CD4-positive, CD25-positive, alpha-beta regulatory T cell (primary cell): ENCODE results near the gene C19orf38. TPM values are rescaled to one million over a fixed set of nuclear protein-coding genes. Genes with fewer than 3 reads are reported as not detected.
A peak's percentile ranks its signal among the peaks of the same experiment; 100 is the strongest.
"Not testable (repeated sequence)": the region's sequence is repeated elsewhere in the genome, so short reads cannot be mapped to it uniquely, and the experiment has no call there.

ENCODE experiments used
- ATAC-seq, 2 donors: fragments of 150-1000 bp; cut with Tn5 transposase; one replicate each; pipeline ENCODE4 v1.10.0; 2021; ENCODE audit warnings: low read depth in 2 of 2, moderate number of reproducible peaks in 2 of 2, moderate library complexity in 1 of 2
- DNase-seq, 3 donors: peaks; one replicate each; pipeline versions ENCODE4 v3.0.0 to v3.0.0-alpha.2; 2012 to 2022; ENCODE audit warnings: mixed read lengths in 1 of 3
- H3K27ac ChIP-seq: one replicate; pipeline ENCODE4 v1.7.0; 2013; ENCODE audit warnings: mild to moderate bottlenecking, low read length; ENCODE audit not compliant: insufficient read depth, poor library complexity, severe bottlenecking
- H3K27me3 ChIP-seq: one replicate; pipeline ENCODE4 v1.7.0; 2013; ENCODE audit warnings: low read length; ENCODE audit not compliant: control insufficient read depth, insufficient read depth
- H3K36me3 ChIP-seq: one replicate; pipeline ENCODE4 v1.7.0; 2013; ENCODE audit warnings: mild to moderate bottlenecking, low read length, moderate library complexity; ENCODE audit not compliant: control insufficient read depth, insufficient read depth
- H3K4me1 ChIP-seq: 2 replicates; pipeline ENCODE4 v1.7.0; 2013; ENCODE audit warnings: mild to moderate bottlenecking, low read length; ENCODE audit not compliant: insufficient read depth, control insufficient read depth, poor library complexity, severe bottlenecking
- H3K4me3 ChIP-seq: one replicate; pipeline ENCODE4 v1.7.0; 2013; ENCODE audit warnings: low read depth, mild to moderate bottlenecking, low read length, moderate library complexity
- H3K9me3 ChIP-seq, 2 experiments: 1 replicate in 1 of 2; 2 replicates in 1 of 2; pipeline ENCODE4 v1.7.0; 2013; ENCODE audit warnings: low read length in 2 of 2, mild to moderate bottlenecking in 1 of 2, moderate library complexity in 1 of 2; ENCODE audit not compliant: control insufficient read depth in 2 of 2
- H3K27ac Mint-ChIP-seq, 3 donors: one replicate each; pipeline ENCODE4 v1.8.0; 2020 to 2022; ENCODE audit warnings: mild to moderate bottlenecking in 3 of 3, mixed read lengths in 3 of 3, moderate library complexity in 2 of 3
- H3K27me3 Mint-ChIP-seq: one replicate; pipeline ENCODE4 v1.8.0; 2022; ENCODE audit warnings: mild to moderate bottlenecking, mixed read lengths
- H3K36me3 Mint-ChIP-seq: one replicate; pipeline ENCODE4 v1.8.0; 2020; ENCODE audit warnings: mixed read lengths
- H3K4me1 Mint-ChIP-seq, 4 donors: one replicate each; pipeline ENCODE4 v1.8.0; 2020 to 2022; ENCODE audit warnings: mixed read lengths in 4 of 4, mild to moderate bottlenecking in 1 of 4
- H3K4me3 Mint-ChIP-seq, 4 donors: one replicate each; pipeline ENCODE4 v1.8.0; 2020 to 2022; ENCODE audit warnings: mild to moderate bottlenecking in 4 of 4, mixed read lengths in 4 of 4, moderate library complexity in 3 of 4
- H3K9me3 Mint-ChIP-seq, 7 donors: one replicate each; pipeline ENCODE4 v1.8.0; 2020 to 2022; ENCODE audit warnings: mixed read lengths in 7 of 7, mild to moderate bottlenecking in 3 of 7, moderate library complexity in 2 of 7
- polyA plus RNA-seq, 4 donors: library from polyadenylated mRNA; unstranded; fragments of 300-500 nt; fragmentation: Illumina TruSeq; gene quantifications; one replicate each; pipeline ENCODE4 v1.2.3, GENCODE V29; 2021
- total RNA-seq: library from RNA; stranded (reverse); gene quantifications from one replicate; pipeline ENCODE4 v1.2.3, GENCODE V29; 2022

The C19orf38 gene
- total and polyA plus RNA-seq, 5 donors from 2014 or later: 0.40 to 1.1 (median 0.58) TPM; not detected in 1

DNA sequence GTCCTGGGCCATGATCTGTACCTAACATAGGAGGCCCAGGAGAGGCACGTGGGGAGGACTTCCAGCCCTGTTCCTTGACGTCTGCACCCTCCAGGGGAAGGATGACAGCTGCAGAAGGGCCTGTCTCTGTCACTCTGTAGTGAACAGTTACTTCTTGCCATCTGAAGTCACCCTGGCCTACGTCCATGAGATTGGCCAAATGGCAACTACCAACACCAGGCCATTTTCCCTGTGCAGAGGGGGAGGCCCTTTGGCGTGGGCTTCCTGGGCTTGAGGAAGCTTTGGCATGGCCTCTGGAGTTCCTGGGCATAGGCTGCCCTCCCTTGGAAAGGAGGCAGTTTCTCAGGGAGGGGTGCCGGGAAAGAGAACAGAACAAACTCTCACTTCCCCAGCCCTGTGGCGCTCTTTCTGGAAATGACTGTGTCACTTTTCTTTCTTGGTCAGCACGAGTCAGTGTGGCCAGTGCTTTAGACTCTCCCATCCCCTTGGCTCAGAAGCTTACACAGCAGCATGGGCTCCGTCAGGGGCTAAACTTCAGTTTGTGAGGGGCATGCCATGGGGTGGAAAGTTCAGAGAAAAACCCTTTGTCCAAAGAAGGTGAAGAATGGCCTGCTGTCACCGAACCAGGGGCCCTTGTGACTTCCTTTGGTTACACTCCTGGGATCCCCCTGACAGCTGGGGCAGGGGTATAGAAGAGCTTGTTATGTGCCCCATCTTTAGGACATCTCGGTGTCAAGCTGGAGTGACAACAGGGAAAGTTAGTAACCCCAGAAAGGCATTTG lies 28.4 kb downstream of the C19orf38 start:
- Histone ChIP-seq H3K27me3 (no peaks in the 10 kb centered on the region), H3K4me3 (no peak overlapping the region), H3K36me3 (no peaks in the 10 kb centered on the region), H3K9me3 (no peaks in the 10 kb centered on the region), H3K27ac (no peak overlapping the region), H3K4me1 (peaks cover 12% of the 10 kb centered on the region)
- Mint-ChIP-seq H3K27me3 (peaks cover 5% of the 10 kb centered on the region), H3K9me3 (no peaks in the 10 kb centered on the region), H3K4me3 (peak overlapping the region in 1 of 4 donors; percentile 38), H3K4me1 (peaks cover 17 to 49% (median 23%) of the 10 kb centered on the region in 4 donors), H3K36me3 (peaks cover 4% of the 10 kb centered on the region), H3K27ac (peak overlapping the region in 1 of 3 donors; percentile 36)
- ATAC-seq (no peak), DNase-seq (no peak)

DNA sequence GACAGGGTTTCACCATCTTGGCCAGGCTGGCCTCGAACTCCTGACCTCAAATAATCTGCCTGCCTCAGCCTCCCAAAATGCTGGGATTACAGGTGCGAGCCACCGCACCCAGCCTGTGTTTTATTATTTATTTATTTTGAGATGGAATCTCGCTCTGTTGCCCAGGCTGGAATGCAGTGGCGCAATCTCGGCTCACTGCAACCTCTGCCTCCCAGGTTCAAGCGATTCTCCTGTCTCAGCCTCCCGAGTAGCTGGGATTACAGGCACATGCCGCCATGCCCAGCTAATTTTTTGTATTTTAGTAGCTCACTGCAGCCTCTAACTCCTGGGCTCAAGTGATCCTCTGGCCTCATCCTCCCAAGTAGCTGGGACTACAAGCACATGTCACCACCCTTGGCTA lies 29.4 kb downstream of the C19orf38 start:
- not testable (repeated sequence) for ATAC-seq

DNA sequence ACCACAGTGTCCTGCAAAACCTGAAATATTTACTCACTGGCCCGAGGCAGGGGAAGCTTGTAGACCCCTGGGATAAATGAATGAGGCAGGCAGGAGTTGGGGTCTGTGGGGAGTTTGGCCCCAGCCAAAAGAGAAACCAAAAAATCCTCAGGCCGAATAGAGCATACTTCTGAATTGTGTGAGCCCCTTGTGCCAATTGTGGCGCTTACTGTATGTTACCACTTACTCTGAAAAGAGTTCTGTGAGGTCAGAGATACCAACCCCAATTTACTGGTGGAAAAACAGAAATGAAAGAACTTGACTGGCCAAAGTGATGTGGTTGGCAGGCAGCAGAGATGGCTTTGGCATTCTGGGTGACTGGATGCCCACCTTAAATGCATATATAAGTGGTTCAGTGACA lies 30.0 kb downstream of the C19orf38 start:
- Mint-ChIP-seq H3K4me1 (peaks cover 10 to 39% (median 22%) of the 10 kb centered on the region in 4 donors), H3K9me3 (peaks cover 0 to under 1% (median 0%) of the 10 kb centered on the region in 7 donors), H3K36me3 (peaks cover 4% of the 10 kb centered on the region), H3K27me3 (no peaks in the 10 kb centered on the region), H3K4me3 (peak overlapping the region in 1 of 4 donors; percentile 67), H3K27ac (peak overlapping the region in 2 of 3 donors; percentile 46 to 61)
- Histone ChIP-seq H3K4me3 (no peak overlapping the region), H3K27me3 (no peaks in the 10 kb centered on the region), H3K4me1 (no peaks in the 10 kb centered on the region), H3K27ac (no peak overlapping the region), H3K9me3 (no peaks in the 10 kb centered on the region), H3K36me3 (no peaks in the 10 kb centered on the region)
- DNase-seq (no peak), ATAC-seq (no peak)

More for the DNA sequence above, 29.4 kb downstream of the C19orf38 start:
- not testable (repeated sequence) for H3K36me3 ChIP-seq, H3K27me3 ChIP-seq, H3K36me3 Mint-ChIP-seq, H3K4me3 ChIP-seq, H3K9me3 ChIP-seq, H3K9me3 Mint-ChIP-seq, DNase-seq, H3K27me3 Mint-ChIP-seq, H3K27ac ChIP-seq, H3K4me1 ChIP-seq
- Mint-ChIP-seq H3K27ac (peak overlapping the region in 2 of 3 donors; percentile 46 to 61), H3K4me1 (peaks cover 15 to 45% (median 25%) of the 10 kb centered on the region in 4 donors), H3K4me3 (peak overlapping the region in 1 of 4 donors; percentile 67)

DNA sequence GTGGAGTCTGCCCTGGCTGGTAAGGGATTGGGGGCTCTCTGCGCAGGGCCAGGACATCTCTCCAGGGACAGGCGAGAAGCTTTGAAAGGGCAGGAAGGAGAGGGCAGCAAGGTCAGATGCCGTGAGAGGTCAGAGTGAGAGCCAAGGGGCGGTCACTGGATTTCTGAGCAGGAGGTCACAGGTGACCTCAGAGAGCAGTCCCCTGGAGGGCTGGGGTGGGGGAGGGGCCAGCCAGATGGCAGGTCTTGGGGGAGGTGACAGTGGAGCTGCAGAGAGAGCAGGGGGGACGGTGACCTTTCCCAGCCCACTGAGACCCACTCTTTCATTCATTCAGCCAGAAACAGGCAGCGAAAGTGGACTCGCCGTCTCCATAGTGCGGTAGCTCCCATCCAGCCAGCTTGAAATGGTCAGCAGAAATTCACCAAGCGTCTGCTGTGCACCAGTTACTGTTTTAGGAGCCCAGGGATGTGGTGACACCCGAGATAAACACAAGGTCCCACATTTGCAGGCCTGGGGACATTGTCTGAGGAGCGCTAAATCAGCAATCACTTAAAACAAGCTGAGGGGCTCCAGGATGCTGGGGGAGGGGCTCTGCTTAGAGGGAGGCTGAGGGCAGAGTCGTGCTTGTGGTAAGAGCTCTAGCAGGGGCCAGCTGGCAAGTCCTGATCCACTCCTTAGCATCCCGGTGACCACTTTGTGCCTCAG lies 33.3 kb downstream of the C19orf38 start:
- Mint-ChIP-seq H3K27ac (no peak overlapping the region), H3K9me3 (peaks cover 0 to 2% (median 0%) of the 10 kb centered on the region in 7 donors), H3K36me3 (peaks cover 4% of the 10 kb centered on the region), H3K4me1 (peaks cover 5 to 32% (median 21%) of the 10 kb centered on the region in 4 donors), H3K4me3 (no peak overlapping the region), H3K27me3 (no peaks in the 10 kb centered on the region)
- DNase-seq: no peak
- no peak for ATAC-seq
- H3K36me3 ChIP-seq: no peaks in the 10 kb centered on the region
- H3K27me3 ChIP-seq: no peaks in the 10 kb centered on the region
- no peaks in the 10 kb centered on the region for H3K9me3 ChIP-seq
- no peak overlapping the region for H3K4me3 ChIP-seq
- no peaks in the 10 kb centered on the region for H3K4me1 ChIP-seq
- H3K27ac ChIP-seq: no peak overlapping the region

DNA sequence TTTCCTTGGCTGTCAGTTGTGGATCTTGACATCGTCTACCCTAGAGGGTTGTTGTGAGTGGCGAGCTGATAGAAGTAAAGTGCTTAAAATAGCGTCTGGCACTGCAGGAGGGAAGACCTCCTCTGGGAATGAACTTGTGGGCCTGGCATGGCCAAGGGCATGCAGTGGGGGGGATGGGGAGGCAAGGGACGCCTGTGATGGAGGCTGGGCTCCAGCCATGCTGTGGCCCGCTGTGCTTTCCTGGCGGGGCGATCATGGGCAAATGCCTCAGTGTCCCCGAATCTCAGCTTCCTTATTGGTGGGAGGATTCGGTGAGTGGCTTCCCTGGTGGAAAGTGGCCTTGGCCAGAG lies 33.9 kb downstream of the C19orf38 start:
- H3K4me1 Mint-ChIP-seq: peaks cover 5 to 29% (median 21%) of the 10 kb centered on the region in 4 donors
- no peaks in the 10 kb centered on the region for H3K27me3 Mint-ChIP-seq
- no peaks in the 10 kb centered on the region for H3K36me3 ChIP-seq
- H3K27ac ChIP-seq: no peak overlapping the region
- H3K36me3 Mint-ChIP-seq: peaks cover 4% of the 10 kb centered on the region
- H3K4me3 ChIP-seq: no peak overlapping the region
- no peak overlapping the region for H3K4me3 Mint-ChIP-seq
- ATAC-seq: no peak
- no peak overlapping the region for H3K27ac Mint-ChIP-seq
- no peaks in the 10 kb centered on the region for H3K27me3 ChIP-seq
- no peaks in the 10 kb centered on the region for H3K9me3 ChIP-seq
- DNase-seq: no peak
- no peaks in the 10 kb centered on the region for H3K4me1 ChIP-seq
- H3K9me3 Mint-ChIP-seq: peaks cover 0 to 2% (median 0%) of the 10 kb centered on the region in 7 donors

DNA sequence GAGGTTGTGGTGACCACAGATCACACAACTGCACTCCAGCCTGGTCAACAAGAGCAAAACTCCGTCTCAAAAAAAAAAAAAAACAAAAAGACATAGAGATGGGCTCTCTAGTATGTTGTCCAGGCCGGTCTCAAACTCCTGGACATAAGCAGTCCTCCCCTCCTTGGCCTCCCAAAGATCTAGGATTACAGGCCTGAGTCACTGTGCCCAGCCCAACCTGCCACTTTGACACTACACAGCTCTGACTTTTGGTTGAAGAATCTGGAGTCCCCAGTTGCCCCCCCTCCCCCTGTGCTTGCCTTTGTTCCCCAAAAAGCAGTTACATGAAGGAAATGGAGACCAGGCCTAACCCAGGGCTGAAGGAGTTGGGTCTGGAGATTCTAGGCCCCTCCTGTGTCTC lies 36.1 kb downstream of the C19orf38 start:
- no peaks in the 10 kb centered on the region for H3K36me3 ChIP-seq
- Mint-ChIP-seq H3K4me3 (no peak overlapping the region), H3K27me3 (no peaks in the 10 kb centered on the region), H3K36me3 (peaks cover 3% of the 10 kb centered on the region), H3K9me3 (peaks cover 0 to 2% (median 0%) of the 10 kb centered on the region in 7 donors), H3K27ac (no peak overlapping the region), H3K4me1 (peaks cover 2 to 26% (median 10%) of the 10 kb centered on the region in 4 donors)
- DNase-seq (no peak), ATAC-seq (no peak)
- no peaks in the 10 kb centered on the region for H3K27me3 ChIP-seq
- no peaks in the 10 kb centered on the region for H3K9me3 ChIP-seq
- H3K4me1 ChIP-seq: no peaks in the 10 kb centered on the region
- H3K27ac ChIP-seq: no peak overlapping the region
- H3K4me3 ChIP-seq: no peak overlapping the region

DNA sequence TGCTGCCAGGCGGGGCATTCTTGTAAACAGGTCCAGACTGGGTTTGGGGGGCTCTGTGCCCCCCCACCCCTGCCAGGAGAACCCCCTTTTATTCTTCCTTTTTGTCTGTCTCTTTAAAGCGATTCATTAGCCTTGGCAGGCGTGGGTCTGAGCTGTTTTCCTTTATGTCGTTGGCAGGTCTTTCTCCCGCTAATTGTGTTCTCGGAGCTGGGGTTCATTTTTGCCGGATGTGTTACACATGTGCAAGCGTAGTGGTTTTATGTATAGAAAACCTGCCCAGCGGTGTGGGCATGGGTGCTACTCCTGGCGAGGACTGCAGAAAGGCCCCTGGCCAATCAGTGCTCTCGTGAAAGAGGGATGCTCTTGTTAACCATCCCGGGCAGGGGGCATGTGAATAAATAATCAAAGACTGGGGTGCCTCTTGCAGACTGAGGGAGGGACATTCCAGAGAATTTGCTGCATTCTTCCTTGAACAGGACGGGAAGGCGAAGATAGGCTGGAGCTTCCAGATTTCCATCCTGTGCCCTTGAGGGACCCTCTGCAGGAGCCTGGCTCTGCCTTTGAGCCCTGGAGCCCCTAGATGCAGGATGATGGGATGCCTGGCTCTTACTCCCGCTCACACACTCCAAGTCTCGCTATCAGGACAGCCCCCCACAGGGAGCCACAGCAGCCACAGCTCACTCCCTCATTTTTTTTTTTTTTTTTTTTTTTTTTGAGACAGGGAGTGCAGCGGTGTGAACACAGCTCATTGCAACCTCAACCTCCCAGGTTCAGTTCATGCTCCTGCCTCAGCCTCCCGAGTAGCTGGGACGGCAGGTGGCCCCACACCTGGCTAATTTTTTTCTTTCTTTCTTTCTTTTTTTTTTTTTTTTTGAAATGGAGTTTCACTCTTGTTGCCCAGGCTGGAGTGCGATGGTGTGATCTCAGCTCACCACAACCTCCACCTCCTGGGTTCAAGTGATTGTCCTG lies 37.3 kb downstream of the C19orf38 start:
- Histone ChIP-seq H3K4me1 (no peaks in the 10 kb centered on the region), H3K27ac (no peak overlapping the region), H3K27me3 (no peaks in the 10 kb centered on the region), H3K9me3 (no peaks in the 10 kb centered on the region), H3K36me3 (no peaks in the 10 kb centered on the region), H3K4me3 (no peak overlapping the region)
- Mint-ChIP-seq H3K27me3 (no peaks in the 10 kb centered on the region), H3K36me3 (no peaks in the 10 kb centered on the region), H3K9me3 (peaks cover 0 to 2% (median 0%) of the 10 kb centered on the region in 7 donors), H3K27ac (peak overlapping the region in 1 of 3 donors; percentile 46), H3K4me3 (peak overlapping the region in 1 of 4 donors; percentile 24), H3K4me1 (peaks cover 0 to 20% (median 8%) of the 10 kb centered on the region in 4 donors)
- ATAC-seq (no peak), DNase-seq (no peak)
